PC-3 (cell line): ENCODE results near the gene ARHGEF37.

ENCODE experiments used
- EZH2 ChIP-seq: fragments of 300-600 bp; sonication (generic); IDR thresholded peaks from one replicate; pipeline ENCODE4 v1.6.1; 2017; ENCODE audit warnings: antibody characterized with exemption, mild to moderate bottlenecking, low read length; ENCODE audit not compliant: unreplicated experiment
- TF ChIP-seq, protein P1 (sequence below): fragments of 300-600 bp; sonication (generic); conservative IDR thresholded peaks from 2 replicates; pipeline ENCODE4 v1.5.1; 2017; ENCODE audit warnings: antibody characterized with exemption, low read depth, mild to moderate bottlenecking, low read length

DNA sequence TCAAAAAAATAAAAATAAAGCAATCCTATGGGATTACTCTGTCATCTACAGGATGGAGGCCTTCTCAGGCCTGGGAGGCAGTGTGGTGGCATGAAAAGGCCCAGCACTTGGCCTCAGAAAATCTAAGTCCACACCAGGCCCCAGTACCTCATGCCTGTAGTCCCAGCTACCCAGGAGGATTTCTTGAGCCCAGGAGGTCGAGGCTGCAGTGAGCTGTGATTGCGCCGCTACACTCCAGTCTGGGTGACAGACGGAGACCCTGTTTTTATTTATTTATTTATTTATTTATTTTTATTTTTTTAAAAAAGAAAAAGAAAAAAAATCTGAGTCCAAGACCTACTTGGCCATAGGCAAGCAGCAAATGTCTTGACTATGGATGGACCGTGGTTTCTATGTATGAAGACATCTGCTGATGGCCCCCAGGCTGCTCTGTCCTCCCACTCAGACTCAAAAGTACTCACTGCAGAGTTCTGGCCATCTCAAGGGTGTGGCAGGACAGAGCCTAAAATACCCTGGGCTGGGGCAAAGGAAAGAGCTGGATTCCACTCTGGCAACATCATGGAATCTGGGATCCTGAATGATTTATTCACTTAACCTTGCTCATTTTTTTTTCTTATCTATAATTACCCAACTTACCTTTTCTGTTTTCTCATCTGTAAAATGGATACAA, 55.0 kb downstream of the ARHGEF37 start:
- TF ChIP-seq, protein P1, sequence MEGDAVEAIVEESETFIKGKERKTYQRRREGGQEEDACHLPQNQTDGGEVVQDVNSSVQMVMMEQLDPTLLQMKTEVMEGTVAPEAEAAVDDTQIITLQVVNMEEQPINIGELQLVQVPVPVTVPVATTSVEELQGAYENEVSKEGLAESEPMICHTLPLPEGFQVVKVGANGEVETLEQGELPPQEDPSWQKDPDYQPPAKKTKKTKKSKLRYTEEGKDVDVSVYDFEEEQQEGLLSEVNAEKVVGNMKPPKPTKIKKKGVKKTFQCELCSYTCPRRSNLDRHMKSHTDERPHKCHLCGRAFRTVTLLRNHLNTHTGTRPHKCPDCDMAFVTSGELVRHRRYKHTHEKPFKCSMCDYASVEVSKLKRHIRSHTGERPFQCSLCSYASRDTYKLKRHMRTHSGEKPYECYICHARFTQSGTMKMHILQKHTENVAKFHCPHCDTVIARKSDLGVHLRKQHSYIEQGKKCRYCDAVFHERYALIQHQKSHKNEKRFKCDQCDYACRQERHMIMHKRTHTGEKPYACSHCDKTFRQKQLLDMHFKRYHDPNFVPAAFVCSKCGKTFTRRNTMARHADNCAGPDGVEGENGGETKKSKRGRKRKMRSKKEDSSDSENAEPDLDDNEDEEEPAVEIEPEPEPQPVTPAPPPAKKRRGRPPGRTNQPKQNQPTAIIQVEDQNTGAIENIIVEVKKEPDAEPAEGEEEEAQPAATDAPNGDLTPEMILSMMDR: no peak
- no peak for TF ChIP-seq EZH2
